K562 (cell line): ENCODE results near the gene CD74. TPM values are rescaled to one million over a fixed set of nuclear protein-coding genes. Genes with fewer than 3 reads are reported as not detected.

Source experiments
- CHD7 ChIP-seq: fragments of 200-600 bp; sonication (generic); IDR thresholded peaks from one replicate; pipeline ENCODE4 v1.6.1; 2012; ENCODE audit warnings: mild to moderate bottlenecking, low read depth, low read length, inconsistent platforms
- ESRRB ChIP-seq: fragments of 250-450 bp; sonication (Bioruptor Pico); IDR thresholded peaks from 2 replicates; pipeline ENCODE4 v1.5.0; 2020; ENCODE audit warnings: mild to moderate bottlenecking, moderate library complexity, borderline replicate concordance
- EWSR1 ChIP-seq: fragments of 450-650 bp; IDR thresholded peaks from 2 replicates; pipeline ENCODE4 v1.6.1; 2018; ENCODE audit warnings: borderline replicate concordance, mild to moderate bottlenecking, low read depth, moderate library complexity; ENCODE audit not compliant: partially characterized antibody
- HNRNPH1 ChIP-seq: fragments of 200-400 bp; formaldehyde crosslinking; optimal IDR thresholded peaks from 2 replicates; pipeline ENCODE3; 2017; ENCODE audit warnings: low read depth, mild to moderate bottlenecking, low read length, moderate library complexity
- JUNB ChIP-seq: fragments of 450-650 bp; formaldehyde crosslinking; conservative IDR thresholded peaks from 2 replicates; pipeline ENCODE4 v1.4.0; 2020; ENCODE audit warnings: mild to moderate bottlenecking
- NFIC ChIP-seq: fragments of 450-650 bp; IDR thresholded peaks from 2 replicates; pipeline ENCODE4 v1.6.1; 2017; ENCODE audit warnings: mild to moderate bottlenecking, inconsistent platforms
- SLC30A9 ChIP-seq: fragments of 250-450 bp; sonication (Bioruptor Pico); IDR thresholded peaks from 2 replicates; pipeline ENCODE4 v1.8.0; 2022; ENCODE audit warnings: mild to moderate bottlenecking, moderate library complexity
- ZBTB17 ChIP-seq: fragments of 450-650 bp; formaldehyde crosslinking; IDR thresholded peaks from 2 replicates; pipeline ENCODE4 v1.4.0; 2020; ENCODE audit warnings: mild to moderate bottlenecking
- ZBTB7A ChIP-seq: IDR thresholded peaks from 2 replicates; pipeline ENCODE4 v1.6.1; 2011; ENCODE audit warnings: low read depth, mild to moderate bottlenecking, low read length, moderate library complexity, borderline replicate concordance; ENCODE audit not compliant: control insufficient read depth
- ZC3H11A ChIP-seq: IDR thresholded peaks from 2 replicates; pipeline ENCODE4 v1.6.1; 2012; ENCODE audit warnings: low read depth, low read length, improper control_type of control experiment
- polyA plus RNA-seq, 8 experiments: library from polyadenylated mRNA; depleted of rRNA in 4 of 8; stranded (reverse) in 5 of 8; unstranded in 3 of 8; fragments of >200 nt; fragmentation: Nextera tagmentation in 2 of 8; fragmentation: Illumina TruSeq in 1 of 8; extraction: Ambion mirVana in 2 of 8; extraction: Trizol in 1 of 8; gene quantifications; 2 replicates each; pipeline versions ENCODE4 v1.2.1 to v1.2.3, GENCODE V29; 2011 to 2014; ENCODE audit warnings: inconsistent platforms in 1 of 8, missing spikeins in 1 of 8
- total RNA-seq, 7 experiments: library from RNA; depleted of rRNA in 6 of 7; stranded (reverse); fragments of >200 nt in 6 of 7; fragmentation: Illumina TruSeq in 2 of 7; extraction: Trizol in 2 of 7; gene quantifications; 2 replicates each; pipeline versions ENCODE4 v1.2.1 to v1.2.3, GENCODE V29; 2011 to 2021; ENCODE audit warnings: low replicate concordance in 1 of 7
- TF ChIP-seq, protein P1 (sequence below), 3 experiments: IDR thresholded peaks in 2 of 3; conservative IDR thresholded peaks in 1 of 3; 2 replicates each; pipeline ENCODE4 v1.5.1; 2011 to 2012; ENCODE audit warnings: low read length in 3 of 3, mild to moderate bottlenecking in 3 of 3, control low read depth in 2 of 3, improper control_type of control experiment in 1 of 3, inconsistent platforms in 1 of 3, low read depth in 1 of 3, mixed read lengths in 1 of 3, moderate library complexity in 1 of 3; ENCODE audit not compliant: insufficient read depth in 2 of 3
- TF ChIP-seq, protein P2 (sequence below), 2 experiments: fragments of 200-800 bp in 1 of 2; sonication (Bioruptor generic) in 1 of 2; sonication (generic) in 1 of 2; formaldehyde crosslinking in 1 of 2; IDR thresholded peaks in 1 of 2; conservative IDR thresholded peaks in 1 of 2; 2 replicates each; pipeline versions ENCODE4 v1.5.0 to v1.6.1; 2016 to 2020; ENCODE audit warnings: missing compliant biosample characterization in 1 of 2, missing genetic modification characterization in 1 of 2, missing genetic modification reagents in 1 of 2

The CD74 gene
- total and polyA plus RNA-seq, 9 of the 15 experiments (the other 6 are each of a cell fraction or from before 2014, with no cell fraction given), result 0.07 to 4.8 (median 0.32) TPM

GRCh38 chr5:150428106-150428876 is 15.6 kb upstream of the CD74 start (continued):
- TF ChIP-seq CHD7, result no peak
- no peak for TF ChIP-seq EWSR1
- peak; percentile 87 for TF ChIP-seq NFIC
- no peak for TF ChIP-seq HNRNPH1
- TF ChIP-seq, protein P1, sequence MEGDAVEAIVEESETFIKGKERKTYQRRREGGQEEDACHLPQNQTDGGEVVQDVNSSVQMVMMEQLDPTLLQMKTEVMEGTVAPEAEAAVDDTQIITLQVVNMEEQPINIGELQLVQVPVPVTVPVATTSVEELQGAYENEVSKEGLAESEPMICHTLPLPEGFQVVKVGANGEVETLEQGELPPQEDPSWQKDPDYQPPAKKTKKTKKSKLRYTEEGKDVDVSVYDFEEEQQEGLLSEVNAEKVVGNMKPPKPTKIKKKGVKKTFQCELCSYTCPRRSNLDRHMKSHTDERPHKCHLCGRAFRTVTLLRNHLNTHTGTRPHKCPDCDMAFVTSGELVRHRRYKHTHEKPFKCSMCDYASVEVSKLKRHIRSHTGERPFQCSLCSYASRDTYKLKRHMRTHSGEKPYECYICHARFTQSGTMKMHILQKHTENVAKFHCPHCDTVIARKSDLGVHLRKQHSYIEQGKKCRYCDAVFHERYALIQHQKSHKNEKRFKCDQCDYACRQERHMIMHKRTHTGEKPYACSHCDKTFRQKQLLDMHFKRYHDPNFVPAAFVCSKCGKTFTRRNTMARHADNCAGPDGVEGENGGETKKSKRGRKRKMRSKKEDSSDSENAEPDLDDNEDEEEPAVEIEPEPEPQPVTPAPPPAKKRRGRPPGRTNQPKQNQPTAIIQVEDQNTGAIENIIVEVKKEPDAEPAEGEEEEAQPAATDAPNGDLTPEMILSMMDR (IDR thresholded peaks at IDR 0.05 in 2 of 3, conservative IDR thresholded peaks at IDR 0.05 in 1 of 3; ENCODE audit: insufficient read depth in 2 of 3, low read depth in 1 of 3, low read length in 3 of 3), result no peak
- no peak for TF ChIP-seq ZC3H11A
- TF ChIP-seq, protein P2, sequence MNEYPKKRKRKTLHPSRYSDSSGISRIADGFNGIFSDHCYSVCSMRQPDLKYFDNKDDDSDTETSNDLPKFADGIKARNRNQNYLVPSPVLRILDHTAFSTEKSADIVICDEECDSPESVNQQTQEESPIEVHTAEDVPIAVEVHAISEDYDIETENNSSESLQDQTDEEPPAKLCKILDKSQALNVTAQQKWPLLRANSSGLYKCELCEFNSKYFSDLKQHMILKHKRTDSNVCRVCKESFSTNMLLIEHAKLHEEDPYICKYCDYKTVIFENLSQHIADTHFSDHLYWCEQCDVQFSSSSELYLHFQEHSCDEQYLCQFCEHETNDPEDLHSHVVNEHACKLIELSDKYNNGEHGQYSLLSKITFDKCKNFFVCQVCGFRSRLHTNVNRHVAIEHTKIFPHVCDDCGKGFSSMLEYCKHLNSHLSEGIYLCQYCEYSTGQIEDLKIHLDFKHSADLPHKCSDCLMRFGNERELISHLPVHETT (CRISPR knock-in tag; conservative IDR thresholded peaks at IDR 0.05 in 1 of 2, IDR thresholded peaks at IDR 0.05 in 1 of 2), result no peak
- no peak for TF ChIP-seq SLC30A9
- no peak for TF ChIP-seq ZBTB7A
- TF ChIP-seq ESRRB (CRISPR knock-in tag), result no peak
- TF ChIP-seq JUNB (CRISPR knock-in tag), result no peak
- no peak for TF ChIP-seq ZBTB17 (CRISPR knock-in tag)
